Neural progenitor cell (in vitro differentiated cells): Measurements from ENCODE around the gene GOLM1.

Experiments used
- EZH2 ChIP-seq: fragments of 200-600 bp; sonication (generic); IDR thresholded peaks from 2 replicates; pipeline ENCODE4 v1.6.1; 2017; ENCODE audit warnings: antibody characterized with exemption, mild to moderate bottlenecking, moderate library complexity
- TF ChIP-seq, protein P1 (sequence below): fragments of 200-600 bp; sonication (generic); IDR thresholded peaks from 2 replicates; pipeline ENCODE4 v1.5.1; 2017; ENCODE audit warnings: antibody characterized with exemption, mild to moderate bottlenecking

DNA sequence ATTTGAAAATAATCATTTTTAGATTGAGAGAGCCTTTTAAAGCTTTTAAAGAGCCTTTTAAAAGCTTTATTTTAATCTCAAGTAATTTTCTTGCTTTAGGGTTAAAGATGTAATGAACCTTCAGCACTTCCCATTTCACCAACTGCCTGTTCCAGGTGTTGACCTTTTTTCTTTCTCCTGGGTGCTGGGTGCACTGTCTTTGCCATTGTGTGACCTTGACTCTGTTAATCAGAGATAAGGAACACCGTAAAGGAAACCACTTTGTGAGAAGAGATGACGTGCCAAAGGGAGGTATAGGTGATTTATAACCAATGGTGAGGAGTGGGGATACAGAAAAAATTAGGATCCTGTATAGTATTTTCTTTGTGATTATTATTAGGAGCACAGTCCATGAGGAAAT is 90.2 kb downstream of the GOLM1 start:
- TF ChIP-seq, protein P1, sequence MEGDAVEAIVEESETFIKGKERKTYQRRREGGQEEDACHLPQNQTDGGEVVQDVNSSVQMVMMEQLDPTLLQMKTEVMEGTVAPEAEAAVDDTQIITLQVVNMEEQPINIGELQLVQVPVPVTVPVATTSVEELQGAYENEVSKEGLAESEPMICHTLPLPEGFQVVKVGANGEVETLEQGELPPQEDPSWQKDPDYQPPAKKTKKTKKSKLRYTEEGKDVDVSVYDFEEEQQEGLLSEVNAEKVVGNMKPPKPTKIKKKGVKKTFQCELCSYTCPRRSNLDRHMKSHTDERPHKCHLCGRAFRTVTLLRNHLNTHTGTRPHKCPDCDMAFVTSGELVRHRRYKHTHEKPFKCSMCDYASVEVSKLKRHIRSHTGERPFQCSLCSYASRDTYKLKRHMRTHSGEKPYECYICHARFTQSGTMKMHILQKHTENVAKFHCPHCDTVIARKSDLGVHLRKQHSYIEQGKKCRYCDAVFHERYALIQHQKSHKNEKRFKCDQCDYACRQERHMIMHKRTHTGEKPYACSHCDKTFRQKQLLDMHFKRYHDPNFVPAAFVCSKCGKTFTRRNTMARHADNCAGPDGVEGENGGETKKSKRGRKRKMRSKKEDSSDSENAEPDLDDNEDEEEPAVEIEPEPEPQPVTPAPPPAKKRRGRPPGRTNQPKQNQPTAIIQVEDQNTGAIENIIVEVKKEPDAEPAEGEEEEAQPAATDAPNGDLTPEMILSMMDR, result no peak
- no peak for TF ChIP-seq EZH2
